Epithelial cell of esophagus (primary cell): Measurements from ENCODE around the gene NXPH1.

ENCODE experiments used
- DNase-seq: peaks from one replicate; pipeline ENCODE4 v3.0.0; 2010; ENCODE audit warnings: low read depth
- H3K4me3 ChIP-seq: 2 replicates; pipeline ENCODE4 v1.5.1; 2011; ENCODE audit warnings: mild to moderate bottlenecking, low read length, control low read depth
- TF ChIP-seq, protein P1 (sequence below): IDR thresholded peaks from 2 replicates; pipeline ENCODE4 v1.5.1; 2011; ENCODE audit warnings: low read depth, mild to moderate bottlenecking, low read length, control low read depth, inconsistent platforms; ENCODE audit not compliant: insufficient read depth; ENCODE audit errors: missing control alignments

NXPH1 gene

DNA sequence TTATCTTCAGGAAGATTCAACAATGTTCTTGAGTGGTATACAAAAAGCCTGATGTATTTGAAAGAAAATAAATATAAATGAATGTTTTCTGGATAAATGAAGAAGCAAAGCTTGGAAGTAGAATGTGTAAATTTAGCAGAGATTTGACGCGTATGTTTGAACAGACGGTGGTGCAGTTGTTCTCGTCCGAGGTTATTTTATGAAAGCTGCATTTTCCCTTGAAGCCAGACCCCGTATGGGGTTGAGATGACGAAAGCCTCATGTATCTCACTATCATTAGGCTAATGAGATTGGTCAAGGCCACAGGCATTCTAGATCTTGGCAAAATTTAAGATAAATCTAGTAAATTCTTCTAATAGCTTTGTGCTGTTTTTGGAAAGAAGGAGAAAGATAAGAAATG is 195.2 kb downstream of the NXPH1 start:
- DNase-seq, result no peak
- no peak overlapping the region for H3K4me3 ChIP-seq
- TF ChIP-seq, protein P1, sequence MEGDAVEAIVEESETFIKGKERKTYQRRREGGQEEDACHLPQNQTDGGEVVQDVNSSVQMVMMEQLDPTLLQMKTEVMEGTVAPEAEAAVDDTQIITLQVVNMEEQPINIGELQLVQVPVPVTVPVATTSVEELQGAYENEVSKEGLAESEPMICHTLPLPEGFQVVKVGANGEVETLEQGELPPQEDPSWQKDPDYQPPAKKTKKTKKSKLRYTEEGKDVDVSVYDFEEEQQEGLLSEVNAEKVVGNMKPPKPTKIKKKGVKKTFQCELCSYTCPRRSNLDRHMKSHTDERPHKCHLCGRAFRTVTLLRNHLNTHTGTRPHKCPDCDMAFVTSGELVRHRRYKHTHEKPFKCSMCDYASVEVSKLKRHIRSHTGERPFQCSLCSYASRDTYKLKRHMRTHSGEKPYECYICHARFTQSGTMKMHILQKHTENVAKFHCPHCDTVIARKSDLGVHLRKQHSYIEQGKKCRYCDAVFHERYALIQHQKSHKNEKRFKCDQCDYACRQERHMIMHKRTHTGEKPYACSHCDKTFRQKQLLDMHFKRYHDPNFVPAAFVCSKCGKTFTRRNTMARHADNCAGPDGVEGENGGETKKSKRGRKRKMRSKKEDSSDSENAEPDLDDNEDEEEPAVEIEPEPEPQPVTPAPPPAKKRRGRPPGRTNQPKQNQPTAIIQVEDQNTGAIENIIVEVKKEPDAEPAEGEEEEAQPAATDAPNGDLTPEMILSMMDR, result no peak

- H3K4me3 ChIP-seq, result no peak overlapping the region
- TF ChIP-seq, protein P1, result no peak
- no peak for DNase-seq
These were observed 196.1 kb downstream of the NXPH1 start for GRCh38 chr7:8629504-8629903.

- TF ChIP-seq, protein P1, result no peak
- no peak for DNase-seq
- H3K4me3 ChIP-seq, result no peak overlapping the region
These were observed 203.9 kb downstream of the NXPH1 start for GRCh38 chr7:8637322-8637721.

DNA sequence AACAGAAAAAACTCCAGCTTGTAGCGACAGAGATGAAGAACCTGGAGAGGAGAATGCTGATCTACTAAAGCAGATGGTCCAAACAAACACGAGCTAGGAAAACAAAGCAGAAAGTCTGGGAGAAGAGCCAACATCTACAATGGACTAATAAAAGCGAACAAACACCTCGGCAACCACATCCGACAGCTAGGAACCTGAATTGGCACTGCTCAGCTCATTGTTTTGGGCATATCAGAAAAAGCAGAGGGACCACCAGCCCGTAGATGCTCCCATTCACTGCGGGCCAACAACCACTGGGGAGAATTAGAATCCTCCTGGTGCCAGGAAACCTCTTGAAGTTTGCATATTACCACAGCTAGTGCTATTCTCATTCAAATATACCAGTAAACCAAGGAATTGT is 204.7 kb downstream of the NXPH1 start:
- DNase-seq, result no peak
- no peak overlapping the region for H3K4me3 ChIP-seq
- TF ChIP-seq, protein P1, result no peak

DNA sequence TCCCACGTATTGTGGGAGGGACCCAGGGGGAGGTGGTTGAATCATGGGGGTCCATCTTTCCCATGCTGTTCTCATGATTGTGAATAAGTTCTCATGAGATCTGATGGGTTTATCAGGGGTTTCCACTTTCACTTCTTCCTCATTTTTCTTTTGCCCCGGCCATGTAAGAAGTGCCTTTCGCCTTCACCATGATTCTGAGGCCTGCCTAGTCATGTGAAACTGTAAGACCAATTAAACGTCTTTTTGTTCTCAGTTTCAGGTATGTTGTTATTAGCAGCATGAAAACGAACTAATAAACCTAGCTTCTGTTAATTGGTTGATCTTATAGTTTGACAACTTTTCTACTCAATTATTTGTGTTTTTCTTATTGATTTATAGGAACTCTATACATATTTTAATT is 206.3 kb downstream of the NXPH1 start:
- DNase-seq, result no peak
- H3K4me3 ChIP-seq, result no peak overlapping the region
- TF ChIP-seq, protein P1, result no peak

GRCh38 chr7:8640671-8641070 is 207.3 kb downstream of the NXPH1 start:
- no peak overlapping the region for H3K4me3 ChIP-seq
- DNase-seq, result no peak
- TF ChIP-seq, protein P1, result no peak

DNA sequence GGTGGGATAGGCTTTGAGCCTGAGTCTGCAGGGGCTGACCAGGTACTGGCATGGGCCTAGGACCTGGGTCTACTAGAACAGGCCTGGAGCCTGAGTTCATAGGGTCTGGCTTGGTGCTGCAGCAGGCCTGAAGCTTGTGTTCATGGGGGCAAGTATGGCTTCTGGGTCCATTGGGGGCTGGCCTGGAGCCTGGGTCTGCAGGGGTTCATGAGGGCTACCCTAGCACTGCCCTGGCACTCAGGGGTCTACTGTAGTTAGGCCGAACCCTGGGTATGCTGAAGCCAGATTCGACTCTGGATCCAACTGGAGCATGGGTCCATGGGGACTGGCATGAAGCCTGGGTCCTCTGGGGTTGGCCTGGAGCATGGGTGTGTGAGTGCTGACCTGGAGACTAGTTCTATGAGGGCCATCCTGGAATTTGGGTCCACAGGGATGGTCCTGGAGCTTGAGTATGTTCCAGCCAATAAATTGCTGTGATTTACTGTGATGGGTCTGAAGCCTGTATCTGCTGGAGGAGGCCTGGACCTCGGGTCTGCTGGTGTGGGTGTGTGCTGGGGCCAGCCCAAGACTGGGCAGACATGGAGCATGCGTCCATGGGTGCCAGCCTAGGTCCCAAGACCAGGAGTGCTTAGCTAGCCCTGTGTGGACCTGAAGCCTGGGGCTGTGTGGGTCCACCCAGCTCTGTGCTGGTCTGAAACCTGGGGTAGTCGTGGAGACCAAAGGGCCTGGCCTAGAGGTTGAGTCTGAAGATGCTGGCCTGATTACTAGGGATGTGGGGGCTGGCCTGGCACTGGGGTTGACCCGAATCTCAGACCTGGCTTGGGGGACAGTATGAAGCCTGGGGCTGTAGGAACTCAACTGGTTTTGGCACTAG is 235.5 kb downstream of the NXPH1 start:
- TF ChIP-seq, protein P1, result no peak
- H3K4me3 ChIP-seq, result no peak overlapping the region
- DNase-seq, result no peak
